Measurements from ENCODE around the gene RFX1. TPM values are rescaled to one million over a fixed set of nuclear protein-coding genes. Genes with fewer than 3 reads are reported as not detected.

RFX1 gene
- 12.3 and 15.7 TPM in 2 replicates for total RNA-seq
- long read RNA-seq = 0 reads

DNA sequence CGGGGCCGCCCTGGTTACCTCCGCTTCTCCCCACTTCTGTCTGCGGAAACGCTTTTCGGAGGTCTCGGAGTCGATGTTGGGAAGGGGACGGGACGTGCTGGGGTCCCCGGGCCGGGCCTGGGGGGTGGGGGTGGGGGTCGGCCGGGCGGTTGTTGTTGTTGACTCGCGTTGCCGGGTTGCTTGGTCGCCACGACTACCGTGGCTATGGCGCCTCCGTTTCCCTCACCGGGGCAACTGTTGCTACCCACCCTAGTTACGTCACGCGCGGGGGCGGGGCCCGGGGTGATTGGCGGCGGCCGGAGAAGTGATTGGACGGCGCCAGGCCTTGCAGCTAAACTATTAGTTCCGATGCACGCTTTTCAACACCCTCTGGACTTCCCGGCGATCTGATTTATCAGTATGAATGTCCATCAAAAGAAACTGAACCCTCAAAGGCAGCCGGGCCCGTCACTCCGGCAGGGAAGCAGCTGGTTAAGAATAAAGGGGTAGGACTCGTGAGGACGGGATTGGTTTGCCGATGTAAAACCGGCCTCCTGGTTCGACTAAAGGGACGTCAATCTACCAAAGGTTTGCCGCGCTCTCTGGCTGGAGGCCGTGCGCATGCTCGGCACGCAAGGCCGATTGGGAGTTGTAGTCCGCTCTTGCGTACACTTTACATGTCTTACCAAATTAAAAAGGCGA, at the start of gene RFX1:
Gene RFX1, minus strand, starts transcription at position 236 of the 681 bp plus-strand sequence. CDS start 12,477 bp downstream, outside the sequence.
- no peaks in the 10 kb centered on the region for H3K36me3 Mint-ChIP-seq (ENCODE audit: unreplicated experiment)
- peaks cover 15% of the 10 kb centered on the region for H3K4me1 Mint-ChIP-seq (ENCODE audit: unreplicated experiment)
- DNase-seq (ENCODE audit: extremely low spot score, unreplicated experiment) = peak; percentile 100
- peak within 1 kb of the TSS; percentile 96 for H3K4me3 Mint-ChIP-seq (ENCODE audit: unreplicated experiment)
- no peaks in the 10 kb centered on the region for H3K9me3 Mint-ChIP-seq (ENCODE audit: unreplicated experiment)
- H3K27me3 Mint-ChIP-seq (ENCODE audit: unreplicated experiment) = no peaks in the 10 kb centered on the region
- TF ChIP-seq, protein P1, sequence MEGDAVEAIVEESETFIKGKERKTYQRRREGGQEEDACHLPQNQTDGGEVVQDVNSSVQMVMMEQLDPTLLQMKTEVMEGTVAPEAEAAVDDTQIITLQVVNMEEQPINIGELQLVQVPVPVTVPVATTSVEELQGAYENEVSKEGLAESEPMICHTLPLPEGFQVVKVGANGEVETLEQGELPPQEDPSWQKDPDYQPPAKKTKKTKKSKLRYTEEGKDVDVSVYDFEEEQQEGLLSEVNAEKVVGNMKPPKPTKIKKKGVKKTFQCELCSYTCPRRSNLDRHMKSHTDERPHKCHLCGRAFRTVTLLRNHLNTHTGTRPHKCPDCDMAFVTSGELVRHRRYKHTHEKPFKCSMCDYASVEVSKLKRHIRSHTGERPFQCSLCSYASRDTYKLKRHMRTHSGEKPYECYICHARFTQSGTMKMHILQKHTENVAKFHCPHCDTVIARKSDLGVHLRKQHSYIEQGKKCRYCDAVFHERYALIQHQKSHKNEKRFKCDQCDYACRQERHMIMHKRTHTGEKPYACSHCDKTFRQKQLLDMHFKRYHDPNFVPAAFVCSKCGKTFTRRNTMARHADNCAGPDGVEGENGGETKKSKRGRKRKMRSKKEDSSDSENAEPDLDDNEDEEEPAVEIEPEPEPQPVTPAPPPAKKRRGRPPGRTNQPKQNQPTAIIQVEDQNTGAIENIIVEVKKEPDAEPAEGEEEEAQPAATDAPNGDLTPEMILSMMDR (IDR thresholded peaks at IDR 0.05) = no peak
- H3K27ac Mint-ChIP-seq (ENCODE audit: unreplicated experiment) = peak within 1 kb of the TSS; percentile 100

GRCh38 chr19:14055396-14055795, 49.3 kb upstream of the RFX1 start:
- Mint-ChIP-seq H3K27me3 (ENCODE audit: unreplicated experiment) (peaks cover 11% of the 10 kb centered on the region), H3K9me3 (ENCODE audit: unreplicated experiment) (no peaks in the 10 kb centered on the region), H3K36me3 (ENCODE audit: unreplicated experiment) (peaks cover 3% of the 10 kb centered on the region), H3K4me1 (ENCODE audit: unreplicated experiment) (peaks cover 12% of the 10 kb centered on the region), H3K27ac (ENCODE audit: unreplicated experiment) (no peak overlapping the region), H3K4me3 (ENCODE audit: unreplicated experiment) (no peak overlapping the region)
- DNase-seq (ENCODE audit: extremely low spot score, unreplicated experiment) = no peak
- TF ChIP-seq, protein P1 (IDR thresholded peaks at IDR 0.05) = no peak

DNA sequence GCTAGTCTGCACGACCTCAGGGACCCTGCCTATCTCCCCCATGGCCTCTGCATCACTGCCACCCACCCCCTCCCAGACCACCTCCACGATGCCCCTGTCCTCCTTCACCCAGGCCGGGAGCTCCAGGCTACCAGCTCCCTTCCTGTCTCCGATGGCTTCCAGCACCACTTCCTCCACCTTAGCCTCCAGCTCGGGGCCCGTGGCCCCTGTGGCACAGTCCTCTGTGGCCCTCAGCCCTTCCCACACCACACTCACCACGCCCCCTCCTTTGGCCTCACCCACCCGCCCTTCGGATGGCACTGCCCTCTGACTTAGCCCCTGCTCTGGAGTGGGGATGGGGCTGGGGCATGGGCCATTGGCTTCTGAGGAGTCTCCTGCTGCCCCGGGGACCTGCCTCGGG, 48.6 kb upstream of the RFX1 start:
- H3K36me3 Mint-ChIP-seq (ENCODE audit: unreplicated experiment) = peaks cover 3% of the 10 kb centered on the region
- no peak overlapping the region for H3K4me3 Mint-ChIP-seq (ENCODE audit: unreplicated experiment)
- no peak overlapping the region for H3K27ac Mint-ChIP-seq (ENCODE audit: unreplicated experiment)
- peaks cover 8% of the 10 kb centered on the region for H3K27me3 Mint-ChIP-seq (ENCODE audit: unreplicated experiment)
- DNase-seq (ENCODE audit: extremely low spot score, unreplicated experiment) = no peak
- TF ChIP-seq, protein P1 (IDR thresholded peaks at IDR 0.05) = no peak
- H3K4me1 Mint-ChIP-seq (ENCODE audit: unreplicated experiment) = peaks cover 12% of the 10 kb centered on the region
- no peaks in the 10 kb centered on the region for H3K9me3 Mint-ChIP-seq (ENCODE audit: unreplicated experiment)

DNA sequence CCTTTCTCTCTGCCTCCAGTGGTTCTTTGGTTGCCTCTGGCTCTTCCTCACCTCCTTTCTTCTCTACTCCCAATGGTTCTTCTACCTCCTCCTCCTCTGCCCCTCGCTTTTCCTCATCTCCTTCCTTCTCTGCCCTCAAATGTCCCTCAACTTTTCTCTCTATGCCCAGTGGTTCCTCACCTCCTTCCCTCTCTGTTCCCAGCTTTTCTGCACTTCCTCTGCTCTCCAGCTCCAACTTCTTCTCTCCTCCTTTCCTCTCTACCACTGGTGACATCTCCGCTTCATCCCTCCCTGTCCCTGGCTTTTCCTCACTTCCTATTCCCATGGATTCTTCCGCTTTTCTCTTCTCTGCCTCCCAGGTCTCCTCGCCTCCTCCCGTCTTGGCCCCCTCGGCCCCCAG, 48.0 kb upstream of the RFX1 start:
- TF ChIP-seq, protein P1 (IDR thresholded peaks at IDR 0.05) = no peak
- no peak for DNase-seq (ENCODE audit: extremely low spot score, unreplicated experiment)
- Mint-ChIP-seq H3K4me3 (ENCODE audit: unreplicated experiment) (no peak overlapping the region), H3K27ac (ENCODE audit: unreplicated experiment) (no peak overlapping the region), H3K4me1 (ENCODE audit: unreplicated experiment) (peaks cover 12% of the 10 kb centered on the region), H3K9me3 (ENCODE audit: unreplicated experiment) (no peaks in the 10 kb centered on the region), H3K36me3 (ENCODE audit: unreplicated experiment) (peaks cover 3% of the 10 kb centered on the region), H3K27me3 (ENCODE audit: unreplicated experiment) (peaks cover 5% of the 10 kb centered on the region)

- peaks cover 3% of the 10 kb centered on the region for H3K36me3 Mint-ChIP-seq (ENCODE audit: unreplicated experiment)
- peaks cover 12% of the 10 kb centered on the region for H3K4me1 Mint-ChIP-seq (ENCODE audit: unreplicated experiment)
Observed at GRCh38 chr19:14053500-14053899, 47.4 kb upstream of the RFX1 start.

More at GRCh38 chr19:14053500-14053899, 47.4 kb upstream of the RFX1 start:
- Mint-ChIP-seq H3K27me3 (ENCODE audit: unreplicated experiment) (peaks cover 2% of the 10 kb centered on the region), H3K9me3 (ENCODE audit: unreplicated experiment) (no peaks in the 10 kb centered on the region), H3K27ac (ENCODE audit: unreplicated experiment) (no peak overlapping the region), H3K4me3 (ENCODE audit: unreplicated experiment) (no peak overlapping the region)
- TF ChIP-seq, protein P1 (IDR thresholded peaks at IDR 0.05) = no peak
- no peak for DNase-seq (ENCODE audit: extremely low spot score, unreplicated experiment)
